Measurements from ENCODE around the gene UNC93B1.
"Not testable (repeated sequence)": the region's sequence is repeated elsewhere in the genome, so short reads cannot be mapped to it uniquely, and the experiment has no call there.

- TF ChIP-seq, protein P1, sequence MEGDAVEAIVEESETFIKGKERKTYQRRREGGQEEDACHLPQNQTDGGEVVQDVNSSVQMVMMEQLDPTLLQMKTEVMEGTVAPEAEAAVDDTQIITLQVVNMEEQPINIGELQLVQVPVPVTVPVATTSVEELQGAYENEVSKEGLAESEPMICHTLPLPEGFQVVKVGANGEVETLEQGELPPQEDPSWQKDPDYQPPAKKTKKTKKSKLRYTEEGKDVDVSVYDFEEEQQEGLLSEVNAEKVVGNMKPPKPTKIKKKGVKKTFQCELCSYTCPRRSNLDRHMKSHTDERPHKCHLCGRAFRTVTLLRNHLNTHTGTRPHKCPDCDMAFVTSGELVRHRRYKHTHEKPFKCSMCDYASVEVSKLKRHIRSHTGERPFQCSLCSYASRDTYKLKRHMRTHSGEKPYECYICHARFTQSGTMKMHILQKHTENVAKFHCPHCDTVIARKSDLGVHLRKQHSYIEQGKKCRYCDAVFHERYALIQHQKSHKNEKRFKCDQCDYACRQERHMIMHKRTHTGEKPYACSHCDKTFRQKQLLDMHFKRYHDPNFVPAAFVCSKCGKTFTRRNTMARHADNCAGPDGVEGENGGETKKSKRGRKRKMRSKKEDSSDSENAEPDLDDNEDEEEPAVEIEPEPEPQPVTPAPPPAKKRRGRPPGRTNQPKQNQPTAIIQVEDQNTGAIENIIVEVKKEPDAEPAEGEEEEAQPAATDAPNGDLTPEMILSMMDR (IDR thresholded peaks at IDR 0.05) = not testable (repeated sequence)
- not testable (repeated sequence) for TF ChIP-seq POLR2A (IDR thresholded peaks at IDR 0.05)
These were observed 21.5 kb downstream of the UNC93B1 start for GRCh38 chr11:67982255-67982857.
